GM06990 (cell line): ENCODE data around the gene BAD.

ENCODE experiments used
- DNase-seq: peaks from one replicate; pipeline ENCODE4 v3.0.0-alpha.2; 2011; ENCODE audit not compliant: insufficient read length; ENCODE audit errors: extremely low read depth
- H3K27me3 ChIP-seq: replicated peaks from 2 replicates; pipeline ENCODE4 v1.6.0; 2011; ENCODE audit warnings: low read length; ENCODE audit not compliant: control insufficient read depth, insufficient read depth
- H3K36me3 ChIP-seq: 2 replicates; pipeline ENCODE4 v1.5.1; 2011; ENCODE audit warnings: low read length; ENCODE audit not compliant: control insufficient read depth, insufficient read depth
- H3K4me3 ChIP-seq: replicated peaks from 2 replicates; pipeline ENCODE4 v1.5.1; 2011; ENCODE audit warnings: low read depth, mild to moderate bottlenecking, control low read depth, low read length
- TF ChIP-seq, protein P1 (sequence below): IDR thresholded peaks from 2 replicates; pipeline ENCODE4 v1.5.1; 2011; ENCODE audit warnings: low read length, control low read depth, mild to moderate bottlenecking, inconsistent platforms; ENCODE audit not compliant: insufficient read depth, poor library complexity, severe bottlenecking

BAD gene

DNA sequence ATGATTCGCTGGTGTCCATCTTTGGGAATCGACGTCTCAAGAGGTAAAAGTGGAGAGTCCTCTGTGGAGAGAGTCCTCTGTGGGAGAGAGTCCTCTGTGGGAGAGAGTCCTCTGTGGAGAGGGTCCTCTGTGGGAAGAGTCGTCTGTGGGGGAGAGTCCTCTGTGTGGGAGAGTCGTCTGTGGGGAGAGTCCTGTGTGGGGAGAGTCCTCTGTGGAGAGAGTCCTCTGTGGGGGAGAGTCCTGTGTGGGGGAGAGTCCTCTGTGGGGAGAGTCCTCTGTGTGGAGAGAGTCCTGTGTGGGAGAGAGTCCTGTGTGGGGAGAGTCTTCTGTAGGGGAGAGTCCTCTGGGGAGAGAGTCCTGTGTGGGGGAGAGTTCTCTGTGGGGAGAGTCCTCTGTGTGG, 36.6 kb upstream of the BAD start:
- H3K27me3 ChIP-seq: no peaks in the 10 kb centered on the region
- TF ChIP-seq, protein P1, sequence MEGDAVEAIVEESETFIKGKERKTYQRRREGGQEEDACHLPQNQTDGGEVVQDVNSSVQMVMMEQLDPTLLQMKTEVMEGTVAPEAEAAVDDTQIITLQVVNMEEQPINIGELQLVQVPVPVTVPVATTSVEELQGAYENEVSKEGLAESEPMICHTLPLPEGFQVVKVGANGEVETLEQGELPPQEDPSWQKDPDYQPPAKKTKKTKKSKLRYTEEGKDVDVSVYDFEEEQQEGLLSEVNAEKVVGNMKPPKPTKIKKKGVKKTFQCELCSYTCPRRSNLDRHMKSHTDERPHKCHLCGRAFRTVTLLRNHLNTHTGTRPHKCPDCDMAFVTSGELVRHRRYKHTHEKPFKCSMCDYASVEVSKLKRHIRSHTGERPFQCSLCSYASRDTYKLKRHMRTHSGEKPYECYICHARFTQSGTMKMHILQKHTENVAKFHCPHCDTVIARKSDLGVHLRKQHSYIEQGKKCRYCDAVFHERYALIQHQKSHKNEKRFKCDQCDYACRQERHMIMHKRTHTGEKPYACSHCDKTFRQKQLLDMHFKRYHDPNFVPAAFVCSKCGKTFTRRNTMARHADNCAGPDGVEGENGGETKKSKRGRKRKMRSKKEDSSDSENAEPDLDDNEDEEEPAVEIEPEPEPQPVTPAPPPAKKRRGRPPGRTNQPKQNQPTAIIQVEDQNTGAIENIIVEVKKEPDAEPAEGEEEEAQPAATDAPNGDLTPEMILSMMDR: no peak
- DNase-seq: no peak
- no peak overlapping the region for H3K4me3 ChIP-seq
- peaks cover 21% of the 10 kb centered on the region for H3K36me3 ChIP-seq

DNA sequence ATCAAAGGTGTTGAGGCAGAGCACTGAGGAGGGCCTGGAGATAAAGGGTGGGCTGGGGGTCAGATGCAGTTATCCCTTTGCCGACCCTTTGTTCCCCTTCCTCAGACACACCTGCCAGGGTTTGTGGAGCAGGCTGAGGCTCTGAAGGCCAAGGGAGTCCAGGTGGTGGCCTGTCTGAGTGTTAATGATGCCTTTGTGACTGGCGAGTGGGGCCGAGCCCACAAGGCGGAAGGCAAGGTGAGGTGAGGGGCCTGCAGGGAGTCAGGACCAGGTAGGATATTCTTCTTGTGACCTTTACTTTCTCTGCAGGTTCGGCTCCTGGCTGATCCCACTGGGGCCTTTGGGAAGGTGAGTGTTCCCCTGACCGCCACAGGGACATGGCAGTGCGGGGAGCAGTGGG, 36.1 kb upstream of the BAD start:
- no peak for DNase-seq

DNA sequence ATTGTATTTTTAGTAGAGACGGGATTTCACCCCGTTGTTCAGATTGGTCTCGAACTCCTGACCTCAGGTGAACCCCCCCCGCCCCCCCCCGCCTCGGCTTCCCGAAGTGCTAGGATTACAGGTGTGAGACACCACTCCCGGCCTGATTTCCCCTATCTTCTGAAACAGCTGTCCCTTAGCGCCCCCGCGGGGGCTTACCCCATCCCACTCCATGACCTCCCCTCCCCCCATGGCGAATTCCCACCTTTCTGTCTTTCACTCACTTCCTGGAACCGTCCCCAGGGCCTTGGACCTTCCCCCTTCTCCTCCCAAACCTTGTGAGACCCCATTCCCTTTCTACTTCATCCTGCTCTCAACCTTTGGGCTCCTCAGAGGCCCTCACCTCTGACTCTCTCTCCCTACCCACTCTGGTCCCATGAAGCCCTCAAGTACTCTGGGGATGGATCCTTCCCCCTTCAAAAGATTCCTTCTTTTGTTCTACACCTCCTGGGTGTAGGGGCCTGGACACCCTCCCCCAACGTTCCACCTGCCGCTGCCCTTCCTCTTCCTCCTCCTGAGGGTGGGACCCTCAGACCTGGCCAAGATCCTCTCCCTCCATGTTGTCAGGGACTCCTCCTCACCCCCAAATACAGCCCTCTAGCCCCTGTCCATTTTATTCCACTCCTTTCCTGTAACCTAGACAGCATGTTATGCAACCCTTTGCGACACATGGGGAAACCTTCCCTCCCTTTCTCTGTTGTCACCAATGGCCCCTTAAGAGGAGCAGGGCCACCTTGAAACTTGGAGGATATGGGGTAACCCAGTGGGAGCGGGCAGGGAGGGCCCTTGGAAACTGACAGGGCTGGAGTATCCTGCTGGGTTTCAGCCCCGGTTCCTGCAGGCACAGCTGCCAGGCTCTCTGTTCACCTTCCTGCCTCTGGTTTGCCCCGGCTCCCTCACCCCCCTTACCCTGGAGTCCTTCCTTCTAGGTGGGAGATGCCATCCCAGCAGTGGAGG, 34.6 kb upstream of the BAD start:
- H3K27me3 ChIP-seq: no peaks in the 10 kb centered on the region
- TF ChIP-seq, protein P1: no peak
- peaks cover 28% of the 10 kb centered on the region for H3K36me3 ChIP-seq
- DNase-seq: no peak
- peak overlapping the region; percentile 97 for H3K4me3 ChIP-seq

More for the DNA sequence above, 36.1 kb upstream of the BAD start:
- TF ChIP-seq, protein P1: no peak
- Histone ChIP-seq H3K27me3 (no peaks in the 10 kb centered on the region), H3K4me3 (no peak overlapping the region), H3K36me3 (peaks cover 21% of the 10 kb centered on the region)

DNA sequence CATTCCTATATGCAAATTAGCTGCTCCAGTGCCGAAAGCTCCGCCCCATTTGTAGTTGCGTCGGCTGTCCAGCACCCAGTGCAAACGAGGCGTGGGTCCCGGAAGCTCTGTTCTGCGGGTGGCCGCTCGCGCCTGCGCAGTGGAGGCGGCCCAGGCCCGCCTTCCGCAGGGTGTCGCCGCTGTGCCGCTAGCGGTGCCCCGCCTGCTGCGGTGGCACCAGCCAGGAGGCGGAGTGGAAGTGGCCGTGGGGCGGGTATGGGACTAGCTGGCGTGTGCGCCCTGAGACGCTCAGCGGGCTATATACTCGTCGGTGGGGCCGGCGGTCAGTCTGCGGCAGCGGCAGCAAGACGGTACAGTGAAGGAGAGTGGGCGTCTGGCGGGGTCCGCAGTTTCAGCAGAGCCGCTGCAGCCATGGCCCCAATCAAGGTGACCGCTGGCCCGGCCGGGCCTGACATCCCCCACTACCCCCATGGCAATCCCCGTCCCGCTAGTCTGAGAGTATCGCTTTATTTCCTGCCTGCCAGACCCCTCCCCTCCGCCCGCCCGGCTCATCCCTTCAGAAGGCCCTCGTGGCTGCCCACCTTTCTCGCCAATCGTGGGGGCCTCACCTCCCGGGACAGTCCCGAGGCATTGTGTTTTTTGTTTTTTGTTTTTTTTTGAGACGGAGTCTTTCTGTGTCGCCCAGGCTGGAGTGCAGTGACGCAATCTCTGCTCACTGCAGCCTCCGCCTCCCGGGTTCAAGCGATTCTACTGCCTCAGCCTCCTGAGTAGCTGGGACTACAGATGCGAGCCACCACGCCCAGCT, 33.7 kb upstream of the BAD start, which contains the start of gene PRDX5:
Gene PRDX5, plus strand, starts transcription at position 161 of the 805 bp plus-strand sequence. Its CDS starts 95 bp downstream, at position 256.
- peaks cover 30% of the 10 kb centered on the region for H3K36me3 ChIP-seq

GRCh38 chr11:64317325-64317960, 33.0 kb upstream of the BAD start, which contains the start of gene TRMT112:
Gene TRMT112 (minus strand): TSS chr11:64317559. CDS start chr11:64317526, 33 bp downstream.
- Histone ChIP-seq H3K27me3 (no peaks in the 10 kb centered on the region), H3K36me3 (peaks cover 25% of the 10 kb centered on the region), H3K4me3 (peak within 1 kb of the TSS; percentile 97)
- TF ChIP-seq, protein P1: no peak
- DNase-seq: peak; percentile 93

More for the DNA sequence above, 33.7 kb upstream of the BAD start, which contains the start of gene PRDX5:
- Histone ChIP-seq H3K27me3 (no peaks in the 10 kb centered on the region), H3K4me3 (peak within 1 kb of the TSS; percentile 97)
- TF ChIP-seq, protein P1: peak; percentile 40
- DNase-seq: peak; percentile 98
